AG09309 (cell line): ENCODE measurements around the gene SMARCD1.

Source experiments
- DNase-seq: peaks from one replicate; pipeline ENCODE4 v3.0.0-alpha.2; 2010; ENCODE audit warnings: low read depth
- H3K4me3 ChIP-seq: 2 replicates; pipeline ENCODE4 v1.5.1; 2011; ENCODE audit warnings: mild to moderate bottlenecking, low read depth, low read length, moderate library complexity; ENCODE audit not compliant: control insufficient read depth
- TF ChIP-seq, protein P1 (sequence below): IDR thresholded peaks from 2 replicates; pipeline ENCODE4 v1.5.1; 2011; ENCODE audit warnings: mild to moderate bottlenecking, low read depth, low read length, inconsistent platforms; ENCODE audit not compliant: insufficient read depth, control insufficient read depth; ENCODE audit errors: missing control alignments

The SMARCD1 gene

DNA sequence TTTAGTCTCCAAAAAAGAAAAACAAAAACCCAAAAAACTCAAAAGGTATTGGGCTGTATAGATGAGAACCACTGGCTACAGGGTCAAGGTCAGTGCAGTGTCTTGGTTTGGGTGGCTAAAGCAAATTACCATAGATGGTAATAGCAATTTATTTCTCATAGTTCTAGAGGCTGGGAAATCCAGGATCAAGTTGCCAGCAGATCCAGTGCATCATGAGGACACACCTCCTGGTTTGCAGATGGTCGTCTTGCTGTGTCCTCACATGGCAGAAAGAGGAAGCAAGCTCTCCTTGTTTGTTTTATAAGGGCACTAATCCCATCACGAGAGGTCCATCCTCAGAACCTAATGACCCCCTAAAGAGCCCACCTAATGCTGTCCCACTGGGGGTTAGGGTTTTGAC, 38.1 kb downstream of the SMARCD1 start:
- no peak overlapping the region for H3K4me3 ChIP-seq
- DNase-seq, result no peak
- TF ChIP-seq, protein P1, sequence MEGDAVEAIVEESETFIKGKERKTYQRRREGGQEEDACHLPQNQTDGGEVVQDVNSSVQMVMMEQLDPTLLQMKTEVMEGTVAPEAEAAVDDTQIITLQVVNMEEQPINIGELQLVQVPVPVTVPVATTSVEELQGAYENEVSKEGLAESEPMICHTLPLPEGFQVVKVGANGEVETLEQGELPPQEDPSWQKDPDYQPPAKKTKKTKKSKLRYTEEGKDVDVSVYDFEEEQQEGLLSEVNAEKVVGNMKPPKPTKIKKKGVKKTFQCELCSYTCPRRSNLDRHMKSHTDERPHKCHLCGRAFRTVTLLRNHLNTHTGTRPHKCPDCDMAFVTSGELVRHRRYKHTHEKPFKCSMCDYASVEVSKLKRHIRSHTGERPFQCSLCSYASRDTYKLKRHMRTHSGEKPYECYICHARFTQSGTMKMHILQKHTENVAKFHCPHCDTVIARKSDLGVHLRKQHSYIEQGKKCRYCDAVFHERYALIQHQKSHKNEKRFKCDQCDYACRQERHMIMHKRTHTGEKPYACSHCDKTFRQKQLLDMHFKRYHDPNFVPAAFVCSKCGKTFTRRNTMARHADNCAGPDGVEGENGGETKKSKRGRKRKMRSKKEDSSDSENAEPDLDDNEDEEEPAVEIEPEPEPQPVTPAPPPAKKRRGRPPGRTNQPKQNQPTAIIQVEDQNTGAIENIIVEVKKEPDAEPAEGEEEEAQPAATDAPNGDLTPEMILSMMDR, result no peak

DNA sequence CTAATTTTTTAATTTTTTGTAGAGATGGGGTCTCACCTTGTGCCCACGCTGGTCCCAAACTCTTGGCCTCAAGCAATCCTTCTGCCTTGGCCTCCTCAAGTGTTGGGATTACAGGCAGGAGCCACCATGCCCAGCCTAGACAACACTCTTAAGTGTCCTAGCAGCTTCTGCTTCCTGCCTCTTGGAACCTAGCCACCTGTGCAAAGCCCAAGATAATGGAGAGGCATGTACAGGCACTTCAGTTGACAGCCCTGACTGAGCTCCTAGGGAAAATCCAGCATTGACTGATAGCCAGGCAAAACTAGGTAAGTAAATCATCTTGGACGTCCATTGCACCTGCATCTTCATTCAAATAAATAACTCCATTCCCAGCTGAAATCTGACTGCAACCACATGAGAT, 42.4 kb downstream of the SMARCD1 start:
- no peak for DNase-seq
- H3K4me3 ChIP-seq, result no peak overlapping the region
- TF ChIP-seq, protein P1, result no peak

DNA sequence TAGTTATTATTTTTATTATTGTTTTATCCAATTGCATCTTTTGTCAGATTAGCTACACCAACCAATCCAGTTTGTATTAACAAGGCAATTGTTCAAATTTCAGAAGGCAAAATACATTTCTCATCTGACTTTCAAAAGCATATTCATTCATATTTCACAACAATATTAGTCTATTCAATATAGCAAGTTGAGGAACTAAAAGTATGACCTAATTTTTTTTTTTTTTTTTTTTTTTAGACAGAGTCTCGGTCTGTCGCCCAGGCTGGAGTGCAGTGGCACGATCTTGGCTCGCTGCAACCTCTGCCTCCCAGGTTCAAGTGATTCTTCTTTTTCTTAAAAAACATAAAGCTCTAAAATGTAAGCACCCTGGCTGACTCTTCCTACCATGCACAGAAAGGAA, 44.1 kb downstream of the SMARCD1 start:
- TF ChIP-seq, protein P1, result no peak
- no peak overlapping the region for H3K4me3 ChIP-seq
- no peak for DNase-seq

DNA sequence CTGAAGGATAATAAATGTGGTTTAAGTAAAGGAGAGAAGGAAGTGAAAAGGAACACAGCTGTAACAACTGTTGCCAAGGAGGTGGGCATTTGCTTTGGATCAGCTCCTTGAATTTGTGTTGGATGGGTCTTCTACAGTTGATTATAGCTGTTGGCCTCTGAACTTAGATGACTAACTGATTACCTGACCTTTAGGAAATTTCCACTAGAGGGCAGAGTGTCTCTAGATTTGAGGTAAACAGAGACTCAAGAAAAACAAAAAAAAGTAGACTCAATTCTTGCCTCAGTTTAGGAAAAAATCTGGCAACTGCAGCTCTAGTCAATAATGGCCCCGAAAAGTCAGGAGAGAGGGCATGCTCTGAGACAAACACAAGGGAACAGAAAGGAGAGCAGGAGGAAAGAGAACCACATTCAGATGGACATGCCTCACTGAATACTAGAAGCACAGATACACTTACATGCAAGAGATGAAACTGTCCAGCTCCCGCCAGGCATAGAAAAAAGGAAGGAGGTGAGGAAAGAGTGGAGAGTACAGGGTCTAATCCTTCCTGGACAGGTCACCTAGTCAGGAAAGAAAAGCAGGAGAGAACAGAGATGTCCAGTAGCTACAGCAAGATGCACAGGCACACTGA, 47.5 kb downstream of the SMARCD1 start:
- TF ChIP-seq, protein P1, result peak; percentile 36
- H3K4me3 ChIP-seq, result no peak overlapping the region
- no peak for DNase-seq

DNA sequence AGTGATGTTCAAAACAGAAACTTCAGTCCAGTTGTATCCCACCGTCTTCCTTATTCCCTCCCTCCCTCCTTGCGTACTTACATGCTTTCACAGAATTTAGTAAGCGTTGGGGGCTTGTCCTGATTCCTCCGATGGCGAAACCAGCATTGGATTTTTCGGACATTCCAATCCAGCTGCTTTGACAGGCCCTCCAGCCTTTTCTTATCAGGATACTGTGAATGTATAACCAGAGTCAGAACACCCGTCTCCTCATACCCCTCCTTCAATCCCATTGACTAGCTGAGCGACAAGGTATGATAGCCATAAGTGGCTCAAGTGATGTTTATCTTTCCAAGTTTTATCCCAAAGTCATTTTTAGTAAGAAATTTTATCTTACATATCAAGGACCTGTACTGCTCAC, 57.9 kb downstream of the SMARCD1 start:
- TF ChIP-seq, protein P1, result no peak
- no peak overlapping the region for H3K4me3 ChIP-seq
- no peak for DNase-seq

DNA sequence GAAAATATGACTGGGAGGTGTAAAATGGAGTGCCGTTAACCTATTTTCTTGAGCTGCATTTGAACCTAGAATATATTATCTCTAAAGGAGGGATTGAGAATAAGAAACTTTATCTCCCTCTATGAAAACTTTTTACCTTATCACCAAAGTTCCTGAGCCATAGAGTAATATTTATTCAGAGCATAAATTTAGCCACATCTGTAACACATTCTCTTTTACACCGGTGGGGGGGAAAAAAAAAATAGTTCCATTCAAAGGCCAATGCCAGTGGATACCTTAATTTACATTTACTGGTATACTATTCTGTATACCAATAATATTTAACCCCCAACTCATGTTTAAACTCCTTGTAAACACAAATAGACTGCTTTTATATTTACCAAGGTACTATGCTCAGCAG, 60.3 kb downstream of the SMARCD1 start:
- TF ChIP-seq, protein P1, result no peak
- H3K4me3 ChIP-seq, result no peak overlapping the region
- no peak for DNase-seq
